Mesenchymal stem cell (in vitro differentiated cells and primary cell): ENCODE measurements around the gene FKBP1C. TPM values are rescaled to one million over a fixed set of nuclear protein-coding genes. Genes with fewer than 3 reads are reported as not detected.

ENCODE experiments used
- DNase-seq: peaks from one replicate; pipeline ENCODE4 v3.0.0-alpha.2; 2013
- H2AFZ ChIP-seq: one replicate; pipeline ENCODE4 v1.6.1; 2013; ENCODE audit warnings: low read depth, mild to moderate bottlenecking, control low read depth, inconsistent platforms, low read length, moderate library complexity
- H2AK5ac ChIP-seq: 2 replicates; pipeline ENCODE4 v1.6.1; 2013; ENCODE audit warnings: low read length, moderate library complexity, mild to moderate bottlenecking, inconsistent platforms; ENCODE audit not compliant: severe bottlenecking
- H2BK120ac ChIP-seq: one replicate; pipeline ENCODE4 v1.6.1; 2013; ENCODE audit warnings: low read depth, mild to moderate bottlenecking, inconsistent platforms, low read length, moderate library complexity
- H2BK12ac ChIP-seq, 2 experiments: one replicate each; pipeline ENCODE4 v1.6.1; 2013; ENCODE audit warnings: inconsistent platforms in 2 of 2, low read length in 2 of 2, mild to moderate bottlenecking in 2 of 2, moderate library complexity in 2 of 2, control low read depth in 1 of 2
- H2BK15ac ChIP-seq: one replicate; pipeline ENCODE4 v1.6.1; 2013; ENCODE audit warnings: mild to moderate bottlenecking, low read depth, inconsistent platforms; ENCODE audit not compliant: poor library complexity, severe bottlenecking
- H2BK5ac ChIP-seq: 2 replicates; pipeline ENCODE4 v1.6.1; 2013; ENCODE audit warnings: low read depth, mild to moderate bottlenecking, low read length, control low read depth, inconsistent platforms; ENCODE audit not compliant: poor library complexity, severe bottlenecking
- H3K14ac ChIP-seq, 2 experiments: one replicate each; pipeline ENCODE4 v1.6.1; 2013; ENCODE audit warnings: inconsistent platforms in 2 of 2, low read length in 2 of 2, control low read depth in 1 of 2, mild to moderate bottlenecking in 1 of 2, moderate library complexity in 1 of 2
- H3K18ac ChIP-seq, 2 experiments: one replicate each; pipeline ENCODE4 v1.6.1; 2013; ENCODE audit warnings: inconsistent platforms in 2 of 2, low read length in 2 of 2, control low read depth in 1 of 2, low read depth in 1 of 2, mild to moderate bottlenecking in 1 of 2
- H3K23ac ChIP-seq, 2 experiments: one replicate each; pipeline ENCODE4 v1.6.1; 2013; ENCODE audit warnings: inconsistent platforms in 2 of 2, low read length in 2 of 2, mild to moderate bottlenecking in 2 of 2, moderate library complexity in 2 of 2, control low read depth in 1 of 2
- H3K27ac ChIP-seq: 2 replicates; pipeline ENCODE4 v1.5.1; 2013; ENCODE audit warnings: mild to moderate bottlenecking, moderate library complexity, low read length, control low read depth, inconsistent platforms; ENCODE audit not compliant: poor library complexity, severe bottlenecking
- H3K27me3 ChIP-seq, 2 experiments: 2 replicates each; pipeline versions ENCODE4 v1.6.1 to v1.7.0; 2013; ENCODE audit warnings: low read length in 2 of 2, mild to moderate bottlenecking in 2 of 2, moderate library complexity in 2 of 2, control low read depth in 1 of 2, inconsistent platforms in 1 of 2; ENCODE audit not compliant: control insufficient read depth in 1 of 2, insufficient read depth in 1 of 2
- H3K36me3 ChIP-seq, 2 experiments: 2 replicates each; pipeline versions ENCODE4 v1.6.1 to v1.7.0; 2013; ENCODE audit warnings: low read length in 2 of 2, control low read depth in 1 of 2, inconsistent platforms in 1 of 2, low read depth in 1 of 2, mild to moderate bottlenecking in 1 of 2; ENCODE audit not compliant: insufficient read depth in 2 of 2, control insufficient read depth in 1 of 2
- H3K4ac ChIP-seq, 2 experiments: one replicate each; pipeline ENCODE4 v1.6.1; 2013; ENCODE audit warnings: inconsistent platforms in 2 of 2, low read length in 2 of 2, mild to moderate bottlenecking in 2 of 2, moderate library complexity in 2 of 2, control low read depth in 1 of 2, low read depth in 1 of 2
- H3K4me1 ChIP-seq: 2 replicates; pipeline ENCODE4 v1.6.1; 2013; ENCODE audit warnings: low read depth, low read length, control low read depth; ENCODE audit not compliant: control insufficient read depth, insufficient read depth
- H3K4me2 ChIP-seq: 2 replicates; pipeline ENCODE4 v1.6.1; 2013; ENCODE audit warnings: low read length, mild to moderate bottlenecking, inconsistent platforms; ENCODE audit not compliant: poor library complexity, severe bottlenecking
- H3K4me3 ChIP-seq, 2 experiments: 2 replicates each; pipeline versions ENCODE4 v1.5.1 to v1.7.0; 2013; ENCODE audit warnings: low read length in 2 of 2, mild to moderate bottlenecking in 2 of 2, control low read depth in 1 of 2, low read depth in 1 of 2; ENCODE audit not compliant: insufficient read depth in 1 of 2
- H3K79me1 ChIP-seq: replicated peaks from 2 replicates; pipeline ENCODE4 v1.6.1; 2013; ENCODE audit warnings: mild to moderate bottlenecking, control low read depth, low read length, inconsistent platforms; ENCODE audit not compliant: poor library complexity, severe bottlenecking
- H3K9ac ChIP-seq: 2 replicates; pipeline ENCODE4 v1.7.0; 2013; ENCODE audit warnings: mild to moderate bottlenecking, low read length, moderate library complexity
- H3K9me3 ChIP-seq: 2 replicates; pipeline ENCODE4 v1.7.0; 2013; ENCODE audit warnings: mild to moderate bottlenecking, low read length; ENCODE audit not compliant: control insufficient read depth
- H4K8ac ChIP-seq: one replicate; pipeline ENCODE4 v1.6.1; 2013; ENCODE audit warnings: inconsistent platforms, mild to moderate bottlenecking, low read length, moderate library complexity
- H4K91ac ChIP-seq: one replicate; pipeline ENCODE4 v1.6.1; 2013; ENCODE audit warnings: mild to moderate bottlenecking, low read length, inconsistent platforms
- WGBS: methylation state at CpG from one replicate; pipeline ENCODE4 v1.1.7; 2013; ENCODE audit warnings: mixed read lengths; 5-methylcytosine and 5-hydroxymethylcytosine counted together
- small RNA-seq: library from polyadenylated mRNA; stranded (forward); fragments of <200 nt; extraction: miRNeasy Mini kit (QIAGEN cat#:217004); gene quantifications from one replicate; pipeline ENCODE3, GENCODE V24; 2013; ENCODE audit warnings: low read depth

FKBP1C gene

DNA sequence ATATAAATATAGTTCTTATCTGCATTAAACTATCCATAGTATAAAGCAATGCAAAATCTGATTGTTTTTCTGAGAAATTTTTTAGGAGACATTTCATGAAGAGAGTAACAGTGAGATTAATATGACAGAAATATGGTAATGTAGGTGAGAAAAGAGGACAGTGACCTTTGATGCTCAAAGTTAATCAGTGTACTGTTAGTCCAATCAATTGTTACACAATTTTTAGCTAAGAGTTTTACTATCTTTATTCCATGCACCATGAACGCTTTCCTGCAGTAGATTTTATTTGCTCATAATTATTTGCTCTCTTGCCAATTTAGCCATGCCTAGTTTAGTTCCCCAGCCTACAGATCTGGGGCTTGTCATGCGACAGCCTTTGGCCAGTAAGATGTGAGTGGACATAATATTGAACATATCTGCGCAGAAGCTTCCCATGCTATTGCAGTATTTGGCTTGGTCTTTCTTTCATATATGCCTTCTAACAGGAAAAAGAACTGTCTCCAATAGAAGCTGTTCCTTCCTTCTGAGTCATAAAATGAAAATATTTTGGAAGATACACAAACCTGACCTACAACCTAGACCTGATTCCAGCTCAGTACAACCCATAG is 38.7 kb downstream of the FKBP1C start:
- Histone ChIP-seq H3K27ac (no peak overlapping the region), H3K4me2 (no peak overlapping the region), H3K4me1 (no peaks in the 10 kb centered on the region), H2BK120ac (no peak overlapping the region), H2AFZ (no peak overlapping the region), H4K91ac (no peak overlapping the region), H3K14ac (no peak overlapping the region), H3K9ac (no peak overlapping the region), H3K79me1 (no peaks in the 10 kb centered on the region), H3K9me3 (no peaks in the 10 kb centered on the region), H4K8ac (no peak overlapping the region), H3K4me3 (no peak overlapping the region), H2AK5ac (no peak overlapping the region), H2BK5ac (no peak overlapping the region), H2BK12ac (no peak overlapping the region), H3K23ac (no peak overlapping the region), H3K4ac (no peak overlapping the region), H3K36me3 (no peaks in the 10 kb centered on the region), H3K18ac (no peak overlapping the region), H2BK15ac (no peak overlapping the region), H3K27me3 (no peaks in the 10 kb centered on the region)
- WGBS, result 100% methylated on average over 3 of the region's 3 CpGs
- DNase-seq, result no peak

DNA sequence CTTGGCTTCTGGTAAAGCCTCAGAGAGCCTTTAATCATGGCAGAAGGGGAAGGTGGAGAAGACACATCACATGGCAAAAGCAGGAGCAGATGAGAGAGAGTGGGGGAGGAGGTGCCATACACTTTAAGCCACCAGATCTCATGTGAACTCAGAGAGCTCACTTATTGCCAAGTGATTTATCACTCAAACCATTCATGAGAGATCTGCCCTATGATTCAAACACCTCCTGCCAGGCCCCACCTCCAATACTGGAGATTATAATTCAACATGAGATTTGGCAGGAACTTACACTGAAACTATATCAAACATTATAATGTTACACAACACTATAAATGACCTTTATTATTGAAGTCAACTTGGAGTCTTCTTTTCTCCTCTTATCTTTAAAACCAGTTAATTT is 47.9 kb downstream of the FKBP1C start:
- Histone ChIP-seq H2BK12ac (no peak overlapping the region), H3K4ac (no peak overlapping the region), H2AFZ (no peak overlapping the region), H3K4me2 (no peak overlapping the region), H3K9ac (no peak overlapping the region), H2BK15ac (no peak overlapping the region), H3K23ac (no peak overlapping the region), H3K36me3 (no peaks in the 10 kb centered on the region), H3K4me3 (no peak overlapping the region), H2BK5ac (no peak overlapping the region), H2AK5ac (no peak overlapping the region), H4K8ac (no peak overlapping the region), H3K9me3 (no peaks in the 10 kb centered on the region), H2BK120ac (no peak overlapping the region), H4K91ac (no peak overlapping the region), H3K27ac (no peak overlapping the region), H3K27me3 (no peaks in the 10 kb centered on the region), H3K18ac (no peak overlapping the region), H3K4me1 (peaks cover 6% of the 10 kb centered on the region), H3K14ac (no peak overlapping the region), H3K79me1 (no peaks in the 10 kb centered on the region)
- DNase-seq, result no peak

DNA sequence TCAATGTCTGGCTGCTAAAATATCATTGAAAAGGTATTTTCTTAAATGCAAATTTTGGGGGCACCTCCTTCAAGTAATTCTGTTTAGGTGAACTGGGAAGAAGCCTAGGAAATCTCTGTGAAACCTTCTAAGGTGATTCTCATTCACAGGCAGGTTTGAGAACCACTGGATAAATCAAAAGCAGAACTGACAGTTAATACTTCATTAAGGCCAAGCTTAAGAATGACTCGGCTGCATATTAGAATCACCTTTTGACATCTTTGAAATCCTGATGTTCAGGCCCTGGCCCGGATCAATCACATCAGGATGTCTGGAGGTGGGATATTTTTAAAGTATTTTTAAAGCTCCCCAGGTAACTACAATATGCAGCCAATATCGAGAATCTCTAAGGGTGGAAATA is 50.6 kb downstream of the FKBP1C start:
- no peak overlapping the region for H2BK120ac ChIP-seq
- H3K4me1 ChIP-seq, result peaks cover 6% of the 10 kb centered on the region
- H3K79me1 ChIP-seq, result no peaks in the 10 kb centered on the region
- H3K4me2 ChIP-seq, result no peak overlapping the region
- H3K27ac ChIP-seq, result no peak overlapping the region
- H3K23ac ChIP-seq, result no peak overlapping the region
- H4K8ac ChIP-seq, result no peak overlapping the region
- no peaks in the 10 kb centered on the region for H3K36me3 ChIP-seq
- H3K9me3 ChIP-seq, result no peaks in the 10 kb centered on the region
- no peak overlapping the region for H2AFZ ChIP-seq
- no peak overlapping the region for H3K4ac ChIP-seq
- H3K14ac ChIP-seq, result no peak overlapping the region
- H2AK5ac ChIP-seq, result no peak overlapping the region
- no peak overlapping the region for H3K9ac ChIP-seq
- H2BK12ac ChIP-seq, result no peak overlapping the region
- H2BK5ac ChIP-seq, result no peak overlapping the region
- H2BK15ac ChIP-seq, result no peak overlapping the region
- H4K91ac ChIP-seq, result no peak overlapping the region
- DNase-seq, result no peak
- H3K18ac ChIP-seq, result no peak overlapping the region
- WGBS, result 50% methylated on average over 2 of the region's 3 CpGs
- no peaks in the 10 kb centered on the region for H3K27me3 ChIP-seq
- H3K4me3 ChIP-seq, result no peak overlapping the region

Small RNA genes within 50 kb of the gene (small RNA-seq; reads per million reads assigned to genes)
- gene SPTLC1P3, result not detected
